ENCODE data around the gene ABHD17C.

ABHD17C gene

GRCh38 chr15:80662757-80663553 is 32.2 kb upstream of the ABHD17C start:
- TF ChIP-seq FOXP2 (optimal IDR thresholded peaks at IDR 0.05; ENCODE audit: borderline replicate concordance, extremely low read depth, extremely low read length, insufficient read depth) (no peak), REST (IDR thresholded peaks at IDR 0.05; ENCODE audit: insufficient read depth in 1 of 2, low read depth in 2 of 2, low read length in 2 of 2) (no peak), POLR2AphosphoS5 (IDR thresholded peaks at IDR 0.05; ENCODE audit: low read depth, low read length) (no peak), SIN3A (IDR thresholded peaks at IDR 0.05; ENCODE audit: borderline replicate concordance, insufficient read depth, low read length) (no peak), TAF1 (IDR thresholded peaks at IDR 0.05; ENCODE audit: borderline replicate concordance, insufficient read depth, low read length) (no peak)

- TF ChIP-seq TAF1 (IDR thresholded peaks at IDR 0.05; ENCODE audit: borderline replicate concordance, insufficient read depth, low read length) (no peak), SIN3A (IDR thresholded peaks at IDR 0.05; ENCODE audit: borderline replicate concordance, insufficient read depth, low read length) (no peak), FOXP2 (optimal IDR thresholded peaks at IDR 0.05; ENCODE audit: borderline replicate concordance, extremely low read depth, extremely low read length, insufficient read depth) (no peak), REST (IDR thresholded peaks at IDR 0.05; ENCODE audit: insufficient read depth in 1 of 2, low read depth in 2 of 2, low read length in 2 of 2) (no peak), POLR2AphosphoS5 (IDR thresholded peaks at IDR 0.05; ENCODE audit: low read depth, low read length) (no peak)
Measured at GRCh38 chr15:80665151-80665550, 30.0 kb upstream of the ABHD17C start.

GRCh38 chr15:80667936-80668335 is 27.2 kb upstream of the ABHD17C start:
- TF ChIP-seq POLR2AphosphoS5 (IDR thresholded peaks at IDR 0.05; ENCODE audit: low read depth, low read length) = no peak
- no peak for TF ChIP-seq REST (IDR thresholded peaks at IDR 0.05; ENCODE audit: insufficient read depth in 1 of 2, low read depth in 2 of 2, low read length in 2 of 2)
- TF ChIP-seq SIN3A (IDR thresholded peaks at IDR 0.05; ENCODE audit: borderline replicate concordance, insufficient read depth, low read length) = no peak
- TF ChIP-seq TAF1 (IDR thresholded peaks at IDR 0.05; ENCODE audit: borderline replicate concordance, insufficient read depth, low read length) = no peak
- no peak for TF ChIP-seq FOXP2 (optimal IDR thresholded peaks at IDR 0.05; ENCODE audit: borderline replicate concordance, extremely low read depth, extremely low read length, insufficient read depth)

- TF ChIP-seq FOXP2 (optimal IDR thresholded peaks at IDR 0.05; ENCODE audit: borderline replicate concordance, extremely low read depth, extremely low read length, insufficient read depth) = no peak
- TF ChIP-seq REST (IDR thresholded peaks at IDR 0.05; ENCODE audit: insufficient read depth in 1 of 2, low read depth in 2 of 2, low read length in 2 of 2) = no peak
- no peak for TF ChIP-seq TAF1 (IDR thresholded peaks at IDR 0.05; ENCODE audit: borderline replicate concordance, insufficient read depth, low read length)
- no peak for TF ChIP-seq SIN3A (IDR thresholded peaks at IDR 0.05; ENCODE audit: borderline replicate concordance, insufficient read depth, low read length)
- TF ChIP-seq POLR2AphosphoS5 (IDR thresholded peaks at IDR 0.05; ENCODE audit: low read depth, low read length) = no peak
Measured at GRCh38 chr15:80668546-80669236, 26.4 kb upstream of the ABHD17C start.
